ENCODE results near the gene ZNF787. TPM values are rescaled to one million over a fixed set of nuclear protein-coding genes. Genes with fewer than 3 reads are reported as not detected.

Gene ZNF787
- total RNA-seq, 2 experiments from 2014 or later, result 30.6 to 31.7 TPM

- Histone ChIP-seq H3K36me3 (ENCODE audit: insufficient read depth, low read length) (peaks cover 10% of the 10 kb centered on the region; the same call in 1 of the 2 replicates), H3K9me2 (ENCODE audit: insufficient read depth, low read length) (no peaks in the 10 kb centered on the region), H3K4me3 (ENCODE audit: low read depth, low read length, poor library complexity, severe bottlenecking) (no peak overlapping the region), H3K27ac (ENCODE audit: low read depth, low read length, poor library complexity, severe bottlenecking) (no peak overlapping the region), H3K4me2 (ENCODE audit: low read length) (no peak overlapping the region), H4K20me1 (ENCODE audit: insufficient read depth, low read length) (peaks cover 13% of the 10 kb centered on the region; the same call in 1 of the 2 replicates), H3K9me3 (ENCODE audit: low read length) (no peaks in the 10 kb centered on the region), H2AFZ (ENCODE audit: low read length) (no peak overlapping the region), H3K79me2 (ENCODE audit: insufficient read depth, low read depth, low read length) (peaks cover 91% of the 10 kb centered on the region), H3K4me1 (ENCODE audit: insufficient read depth, low read length, poor library complexity, severe bottlenecking) (peaks cover 49% of the 10 kb centered on the region)
- POLR2A ChIA-PET, result no interaction called here
- no peak for TF ChIP-seq EZH2phosphoT487 (IDR thresholded peaks at IDR 0.05; ENCODE audit: borderline replicate concordance, low read depth, low read length)
- TF ChIP-seq, protein P1, sequence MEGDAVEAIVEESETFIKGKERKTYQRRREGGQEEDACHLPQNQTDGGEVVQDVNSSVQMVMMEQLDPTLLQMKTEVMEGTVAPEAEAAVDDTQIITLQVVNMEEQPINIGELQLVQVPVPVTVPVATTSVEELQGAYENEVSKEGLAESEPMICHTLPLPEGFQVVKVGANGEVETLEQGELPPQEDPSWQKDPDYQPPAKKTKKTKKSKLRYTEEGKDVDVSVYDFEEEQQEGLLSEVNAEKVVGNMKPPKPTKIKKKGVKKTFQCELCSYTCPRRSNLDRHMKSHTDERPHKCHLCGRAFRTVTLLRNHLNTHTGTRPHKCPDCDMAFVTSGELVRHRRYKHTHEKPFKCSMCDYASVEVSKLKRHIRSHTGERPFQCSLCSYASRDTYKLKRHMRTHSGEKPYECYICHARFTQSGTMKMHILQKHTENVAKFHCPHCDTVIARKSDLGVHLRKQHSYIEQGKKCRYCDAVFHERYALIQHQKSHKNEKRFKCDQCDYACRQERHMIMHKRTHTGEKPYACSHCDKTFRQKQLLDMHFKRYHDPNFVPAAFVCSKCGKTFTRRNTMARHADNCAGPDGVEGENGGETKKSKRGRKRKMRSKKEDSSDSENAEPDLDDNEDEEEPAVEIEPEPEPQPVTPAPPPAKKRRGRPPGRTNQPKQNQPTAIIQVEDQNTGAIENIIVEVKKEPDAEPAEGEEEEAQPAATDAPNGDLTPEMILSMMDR (conservative IDR thresholded peaks at IDR 0.05; ENCODE audit: low read length), result no peak
- intact Hi-C loops (cut with micrococcal nuclease; ENCODE audit: unreplicated experiment), result no loop called here
- no peak for DNase-seq (ENCODE audit: low spot score)
- no TSS peak for BruUV-seq (replicated peaks)
- CTCF ChIA-PET (ENCODE audit: unreplicated experiment), result no interaction called here
These were observed 5.6 kb downstream of the ZNF787 start for GRCh38 chr19:56115490-56115889.

- peaks cover 10% of the 10 kb centered on the region; the same call in 1 of the 2 replicates for H3K36me3 ChIP-seq (ENCODE audit: insufficient read depth, low read length)
- no peak overlapping the region for H2AFZ ChIP-seq (ENCODE audit: low read length)
- CTCF ChIA-PET (ENCODE audit: unreplicated experiment), result no interaction called here
- no peak overlapping the region for H3K27ac ChIP-seq (ENCODE audit: low read depth, low read length, poor library complexity, severe bottlenecking)
- H3K4me2 ChIP-seq (ENCODE audit: low read length), result no peak overlapping the region
- peaks cover 13% of the 10 kb centered on the region; the same call in 1 of the 2 replicates for H4K20me1 ChIP-seq (ENCODE audit: insufficient read depth, low read length)
- TF ChIP-seq, protein P1 (conservative IDR thresholded peaks at IDR 0.05; ENCODE audit: low read length), result no peak
- TF ChIP-seq EZH2phosphoT487 (IDR thresholded peaks at IDR 0.05; ENCODE audit: borderline replicate concordance, low read depth, low read length), result no peak
- H3K79me2 ChIP-seq (ENCODE audit: insufficient read depth, low read depth, low read length), result peaks cover 91% of the 10 kb centered on the region
- H3K9me3 ChIP-seq (ENCODE audit: low read length), result no peaks in the 10 kb centered on the region
- no peaks in the 10 kb centered on the region for H3K9me2 ChIP-seq (ENCODE audit: insufficient read depth, low read length)
- peaks cover 50% of the 10 kb centered on the region for H3K4me1 ChIP-seq (ENCODE audit: insufficient read depth, low read length, poor library complexity, severe bottlenecking)
- no TSS peak for BruUV-seq (replicated peaks)
- intact Hi-C loops (cut with micrococcal nuclease; ENCODE audit: unreplicated experiment), result no loop called here
- no peak for DNase-seq (ENCODE audit: low spot score)
- H3K4me3 ChIP-seq (ENCODE audit: low read depth, low read length, poor library complexity, severe bottlenecking), result no peak overlapping the region
- POLR2A ChIA-PET, result no interaction called here
These were observed 6.4 kb downstream of the ZNF787 start for GRCh38 chr19:56114778-56115110.

DNA sequence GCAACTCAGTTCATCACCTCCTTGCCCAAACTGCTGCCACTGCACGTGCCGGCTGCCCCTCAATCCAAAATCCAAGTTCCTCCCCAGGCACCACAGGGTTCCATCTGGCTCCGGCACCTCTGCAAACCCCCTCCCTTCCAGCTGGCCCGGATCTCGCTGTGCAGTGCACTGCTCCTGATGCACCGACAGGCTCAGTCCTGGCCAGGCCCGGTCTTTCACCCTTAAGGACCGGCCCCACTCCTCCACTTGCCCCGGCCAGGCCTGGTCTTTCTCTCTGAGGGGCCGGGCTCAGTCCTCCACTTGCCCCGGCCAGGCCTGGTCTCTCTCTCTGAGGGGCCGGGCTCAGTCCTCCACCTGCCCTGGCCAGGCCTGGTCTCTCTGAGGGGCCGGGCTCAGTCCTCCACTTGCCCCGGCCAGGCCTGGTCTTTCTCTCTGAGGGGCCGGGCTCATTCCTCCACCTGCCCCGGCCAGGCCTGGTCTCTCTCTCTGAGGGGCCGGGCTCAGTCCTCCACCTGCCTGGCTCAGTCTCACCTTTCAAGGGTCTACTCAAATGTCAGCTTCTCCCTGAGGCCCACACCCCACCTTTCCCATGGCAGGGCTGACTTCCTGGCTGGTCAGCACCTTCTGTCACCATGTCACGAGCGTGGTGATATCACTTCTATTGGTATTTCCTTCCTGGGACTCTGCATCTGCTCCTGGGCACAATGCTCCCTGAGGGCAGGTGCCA, 6.9 kb downstream of the ZNF787 start:
- no peaks in the 10 kb centered on the region for H3K9me3 ChIP-seq (ENCODE audit: low read length)
- ChIA-PET POLR2A (no interaction called here), CTCF (ENCODE audit: unreplicated experiment) (no interaction called here)
- H4K20me1 ChIP-seq (ENCODE audit: insufficient read depth, low read length), result peaks cover 13% of the 10 kb centered on the region; the same call in 1 of the 2 replicates
- TF ChIP-seq, protein P1 (conservative IDR thresholded peaks at IDR 0.05; ENCODE audit: low read length), result no peak
- no peak for TF ChIP-seq EZH2phosphoT487 (IDR thresholded peaks at IDR 0.05; ENCODE audit: borderline replicate concordance, low read depth, low read length)
- no peak for DNase-seq (ENCODE audit: low spot score)
- no TSS peak for BruUV-seq (replicated peaks)
- peaks cover 90% of the 10 kb centered on the region for H3K79me2 ChIP-seq (ENCODE audit: insufficient read depth, low read depth, low read length)
- H3K9me2 ChIP-seq (ENCODE audit: insufficient read depth, low read length), result no peaks in the 10 kb centered on the region
- no peak overlapping the region for H2AFZ ChIP-seq (ENCODE audit: low read length)
- no peak overlapping the region for H3K4me2 ChIP-seq (ENCODE audit: low read length)
- intact Hi-C loops (cut with micrococcal nuclease; ENCODE audit: unreplicated experiment), result no loop called here
- H3K36me3 ChIP-seq (ENCODE audit: insufficient read depth, low read length), result peaks cover 10% of the 10 kb centered on the region; the same call in 1 of the 2 replicates
- H3K27ac ChIP-seq (ENCODE audit: low read depth, low read length, poor library complexity, severe bottlenecking), result no peak overlapping the region
- H3K4me3 ChIP-seq (ENCODE audit: low read depth, low read length, poor library complexity, severe bottlenecking), result no peak overlapping the region
- H3K4me1 ChIP-seq (ENCODE audit: insufficient read depth, low read length, poor library complexity, severe bottlenecking), result peaks cover 44% of the 10 kb centered on the region
